GM21515 (cell line): Measurements from ENCODE around the gene AGMAT.
"Not testable (repeated sequence)": the region's sequence is repeated elsewhere in the genome, so short reads cannot be mapped to it uniquely, and the experiment has no call there.

Source experiments
- ATAC-seq: cut with Tn5 transposase; IDR thresholded peaks from one replicate; pipeline ENCODE4 v1.9.1; 2021; ENCODE audit not compliant: unreplicated experiment

The AGMAT gene

GRCh38 chr1:15616373-15617172, 31.7 kb upstream of the AGMAT start:
- peak; percentile 23 for ATAC-seq

- no peak for ATAC-seq
Observed at GRCh38 chr1:15610167-15610566, 25.3 kb upstream of the AGMAT start.

GRCh38 chr1:15609631-15610030, 24.8 kb upstream of the AGMAT start:
- ATAC-seq: no peak

- ATAC-seq: no peak
Observed at GRCh38 chr1:15605398-15606383, 20.8 kb upstream of the AGMAT start.

- ATAC-seq: not testable (repeated sequence)
Observed at GRCh38 chr1:15604400-15604799, 19.5 kb upstream of the AGMAT start.

GRCh38 chr1:15603966-15604282, 19.1 kb upstream of the AGMAT start:
- ATAC-seq: not testable (repeated sequence)

GRCh38 chr1:15603050-15603965, 18.5 kb upstream of the AGMAT start:
- peak; percentile 93 for ATAC-seq

GRCh38 chr1:15598436-15598835, 13.6 kb upstream of the AGMAT start:
- no peak for ATAC-seq

- no peak for ATAC-seq
Observed at GRCh38 chr1:15595809-15596617, 11.2 kb upstream of the AGMAT start.

- no peak for ATAC-seq
Observed at GRCh38 chr1:15592285-15592684, 7.4 kb upstream of the AGMAT start.

GRCh38 chr1:15583016-15583706, 1.7 kb downstream of the AGMAT start:
- ATAC-seq: no peak

- no peak for ATAC-seq
Observed at GRCh38 chr1:15579683-15580047, 5.2 kb downstream of the AGMAT start.

- no peak for ATAC-seq
Observed at GRCh38 chr1:15578921-15579682, 5.7 kb downstream of the AGMAT start.

GRCh38 chr1:15577691-15578090, 7.2 kb downstream of the AGMAT start:
- no peak for ATAC-seq

- no peak for ATAC-seq
Observed at GRCh38 chr1:15575549-15576150, 9.2 kb downstream of the AGMAT start.

- no peak for ATAC-seq
Observed at GRCh38 chr1:15574741-15575140, 10.1 kb downstream of the AGMAT start.

- no peak for ATAC-seq
Observed at GRCh38 chr1:15573477-15573876, 11.4 kb downstream of the AGMAT start.

GRCh38 chr1:15571266-15571665, 13.6 kb downstream of the AGMAT start:
- no peak for ATAC-seq
